SK-N-SH (cell line): ENCODE measurements around the gene MCTP2.

Source experiments
- EP300 ChIP-seq, 2 experiments: IDR thresholded peaks; 2 replicates each; pipeline versions ENCODE4 v1.4.0 to v1.6.1; 2012; ENCODE audit warnings: borderline replicate concordance in 1 of 2, low read depth in 1 of 2, low read length in 1 of 2
- SIN3A ChIP-seq: IDR thresholded peaks from 2 replicates; pipeline ENCODE4 v1.6.1; 2012; ENCODE audit warnings: low read depth, mild to moderate bottlenecking, low read length, moderate library complexity, borderline replicate concordance
- TAF1 ChIP-seq: IDR thresholded peaks from 2 replicates; pipeline ENCODE4 v1.6.1; 2012; ENCODE audit warnings: low read depth, mild to moderate bottlenecking, low read length, moderate library complexity, borderline replicate concordance
- TF ChIP-seq, protein P1 (sequence below): fragments of 200-600 bp; sonication (generic); IDR thresholded peaks from 2 replicates; pipeline ENCODE4 v1.6.1; 2017; ENCODE audit warnings: antibody characterized with exemption, mild to moderate bottlenecking, moderate library complexity
- TF ChIP-seq, protein P2 (sequence below): IDR thresholded peaks from 2 replicates; pipeline ENCODE4 v1.4.0; 2012; ENCODE audit warnings: low read depth, borderline replicate concordance

DNA sequence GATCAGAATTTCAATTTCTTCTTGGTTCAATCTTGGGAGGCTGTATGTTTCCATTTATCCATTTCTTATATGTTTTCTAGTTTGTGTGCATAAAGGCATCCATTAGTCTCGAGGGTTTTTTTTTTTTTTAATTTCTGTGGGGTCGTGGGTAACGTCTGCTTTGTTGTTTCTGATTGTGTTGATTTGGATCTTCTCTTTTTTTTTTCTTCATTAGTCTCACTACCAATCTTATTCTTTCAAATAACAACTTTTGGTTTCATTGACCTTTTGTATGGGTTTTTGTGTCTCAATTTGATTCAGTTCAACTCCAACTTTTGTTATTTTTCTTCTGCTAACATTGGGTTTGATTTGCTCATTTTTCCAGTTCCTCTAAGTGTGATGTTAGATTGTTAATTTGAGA lies 48.9 kb downstream of the MCTP2 start:
- TF ChIP-seq, protein P1, sequence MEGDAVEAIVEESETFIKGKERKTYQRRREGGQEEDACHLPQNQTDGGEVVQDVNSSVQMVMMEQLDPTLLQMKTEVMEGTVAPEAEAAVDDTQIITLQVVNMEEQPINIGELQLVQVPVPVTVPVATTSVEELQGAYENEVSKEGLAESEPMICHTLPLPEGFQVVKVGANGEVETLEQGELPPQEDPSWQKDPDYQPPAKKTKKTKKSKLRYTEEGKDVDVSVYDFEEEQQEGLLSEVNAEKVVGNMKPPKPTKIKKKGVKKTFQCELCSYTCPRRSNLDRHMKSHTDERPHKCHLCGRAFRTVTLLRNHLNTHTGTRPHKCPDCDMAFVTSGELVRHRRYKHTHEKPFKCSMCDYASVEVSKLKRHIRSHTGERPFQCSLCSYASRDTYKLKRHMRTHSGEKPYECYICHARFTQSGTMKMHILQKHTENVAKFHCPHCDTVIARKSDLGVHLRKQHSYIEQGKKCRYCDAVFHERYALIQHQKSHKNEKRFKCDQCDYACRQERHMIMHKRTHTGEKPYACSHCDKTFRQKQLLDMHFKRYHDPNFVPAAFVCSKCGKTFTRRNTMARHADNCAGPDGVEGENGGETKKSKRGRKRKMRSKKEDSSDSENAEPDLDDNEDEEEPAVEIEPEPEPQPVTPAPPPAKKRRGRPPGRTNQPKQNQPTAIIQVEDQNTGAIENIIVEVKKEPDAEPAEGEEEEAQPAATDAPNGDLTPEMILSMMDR = no peak
- TF ChIP-seq SIN3A (no peak), EP300 (IDR thresholded peaks at IDR 0.05; ENCODE audit: borderline replicate concordance in 1 of 2, low read depth in 1 of 2, low read length in 1 of 2) (no peak), TAF1 (no peak)
- TF ChIP-seq, protein P2, sequence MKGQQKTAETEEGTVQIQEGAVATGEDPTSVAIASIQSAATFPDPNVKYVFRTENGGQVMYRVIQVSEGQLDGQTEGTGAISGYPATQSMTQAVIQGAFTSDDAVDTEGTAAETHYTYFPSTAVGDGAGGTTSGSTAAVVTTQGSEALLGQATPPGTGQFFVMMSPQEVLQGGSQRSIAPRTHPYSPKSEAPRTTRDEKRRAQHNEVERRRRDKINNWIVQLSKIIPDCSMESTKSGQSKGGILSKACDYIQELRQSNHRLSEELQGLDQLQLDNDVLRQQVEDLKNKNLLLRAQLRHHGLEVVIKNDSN = no peak
